OCI-LY1 (cell line): ENCODE results near the gene RER1.

Source experiments
- H2AFZ ChIP-seq: fragments of 200-600 bp; sonication (generic), shearing (Covaris generic); 2 replicates; pipeline ENCODE4 v1.6.0; 2014; ENCODE audit warnings: antibody characterized with exemption, mild to moderate bottlenecking, low read length
- H3F3A ChIP-seq: fragments of 200-600 bp; sonication (generic), shearing (Covaris generic); 2 replicates; pipeline ENCODE4 v1.6.0; 2014; ENCODE audit warnings: mild to moderate bottlenecking, antibody characterized with exemption, low read length, moderate library complexity; ENCODE audit not compliant: insufficient read depth
- H3K27ac ChIP-seq: fragments of 200-600 bp; sonication (generic); 2 replicates; pipeline ENCODE4 v1.5.1; 2014; ENCODE audit warnings: low read length, mixed run types, mild to moderate bottlenecking, low read depth; ENCODE audit not compliant: poor library complexity, severe bottlenecking
- H3K27me3 ChIP-seq: fragments of 200-600 bp; sonication (generic); 2 replicates; pipeline ENCODE4 v1.6.0; 2014; ENCODE audit warnings: antibody characterized with exemption, mild to moderate bottlenecking, low read length, moderate library complexity; ENCODE audit not compliant: insufficient read depth
- H3K36me3 ChIP-seq: fragments of 200-600 bp; sonication (generic); 2 replicates; pipeline ENCODE4 v1.6.1; 2014; ENCODE audit warnings: mild to moderate bottlenecking, antibody characterized with exemption, low read length, moderate library complexity, mixed read lengths; ENCODE audit not compliant: insufficient read depth
- H3K4me1 ChIP-seq: fragments of 200-600 bp; sonication (generic); 2 replicates; pipeline ENCODE4 v1.5.1; 2014; ENCODE audit warnings: mild to moderate bottlenecking, low read length, moderate library complexity; ENCODE audit not compliant: insufficient read depth, severe bottlenecking
- H3K4me2 ChIP-seq: fragments of 200-600 bp; sonication (generic), shearing (Covaris generic); 2 replicates; pipeline ENCODE4 v1.6.1; 2014; ENCODE audit warnings: low read length
- H3K4me3 ChIP-seq: fragments of 200-600 bp; sonication (generic); 2 replicates; pipeline ENCODE4 v1.5.1; 2014; ENCODE audit warnings: low read length, low read depth, mild to moderate bottlenecking, mixed read lengths; ENCODE audit not compliant: poor library complexity, severe bottlenecking
- H3K79me2 ChIP-seq: fragments of 200-600 bp; shearing (Covaris generic); 2 replicates; pipeline ENCODE4 v1.6.1; 2016; ENCODE audit warnings: mixed run types, low read length, mixed read lengths; ENCODE audit not compliant: insufficient read depth
- H3K9ac ChIP-seq: fragments of 200-600 bp; sonication (generic), shearing (Covaris generic); 2 replicates; pipeline ENCODE4 v1.6.1; 2014; ENCODE audit warnings: mild to moderate bottlenecking, low read length, mixed read lengths
- H3K9me2 ChIP-seq: fragments of 200-600 bp; sonication (generic), shearing (Covaris generic); 2 replicates; pipeline ENCODE4 v1.6.1; 2014; ENCODE audit warnings: low read depth, mild to moderate bottlenecking, low read length, mixed read lengths
- H3K9me3 ChIP-seq: fragments of 200-600 bp; shearing (Covaris generic); 2 replicates; pipeline ENCODE4 v1.6.1; 2014; ENCODE audit warnings: low read length, mixed read lengths
- H4K20me1 ChIP-seq: fragments of 200-600 bp; sonication (generic), shearing (Covaris generic); 2 replicates; pipeline ENCODE4 v1.6.0; 2016; ENCODE audit warnings: mild to moderate bottlenecking, low read length; ENCODE audit not compliant: insufficient read depth
- CTCF ChIP-seq: fragments of 200-600 bp; sonication (generic), shearing (Covaris generic); IDR thresholded peaks from 2 replicates; pipeline ENCODE4 v1.5.1; 2017; ENCODE audit warnings: mild to moderate bottlenecking, antibody characterized with exemption, low read length, moderate library complexity, mixed read lengths
- EZH2 ChIP-seq: fragments of 200-600 bp; sonication (generic), shearing (Covaris generic); IDR thresholded peaks from 2 replicates; pipeline ENCODE4 v1.8.0; 2017; ENCODE audit warnings: borderline replicate concordance, mixed run types, mild to moderate bottlenecking, antibody characterized with exemption, low read length, moderate library complexity, mixed read lengths

The RER1 gene

GRCh38 chr1:2355373-2356261 lies 36.0 kb upstream of the RER1 start:
- Histone ChIP-seq H3K9me3 (no peaks in the 10 kb centered on the region), H3K79me2 (no peaks in the 10 kb centered on the region), H3K27me3 (peaks cover 3% of the 10 kb centered on the region; the same call in 1 of the 2 replicates), H3K9me2 (no peaks in the 10 kb centered on the region), H3K4me3 (no peak overlapping the region), H3F3A (no peaks in the 10 kb centered on the region), H3K27ac (no peak overlapping the region), H3K4me1 (no peaks in the 10 kb centered on the region), H3K36me3 (no peaks in the 10 kb centered on the region), H3K9ac (no peak overlapping the region), H4K20me1 (no peaks in the 10 kb centered on the region), H3K4me2 (no peak overlapping the region), H2AFZ (no peak overlapping the region)
- TF ChIP-seq EZH2 (no peak), CTCF (no peak)

GRCh38 chr1:2356401-2356800 lies 35.2 kb upstream of the RER1 start:
- Histone ChIP-seq H3K9ac (no peak overlapping the region), H3K9me3 (no peaks in the 10 kb centered on the region), H3K79me2 (no peaks in the 10 kb centered on the region), H3K4me3 (no peak overlapping the region), H3K27me3 (peaks cover 3% of the 10 kb centered on the region; the same call in 1 of the 2 replicates), H3K4me1 (no peaks in the 10 kb centered on the region), H3K9me2 (no peaks in the 10 kb centered on the region), H3F3A (no peaks in the 10 kb centered on the region), H3K4me2 (no peak overlapping the region), H4K20me1 (no peaks in the 10 kb centered on the region), H3K36me3 (no peaks in the 10 kb centered on the region), H2AFZ (no peak overlapping the region), H3K27ac (no peak overlapping the region)
- no peak for TF ChIP-seq CTCF
- no peak for TF ChIP-seq EZH2

GRCh38 chr1:2356911-2357845 lies 34.5 kb upstream of the RER1 start:
- Histone ChIP-seq H3K79me2 (no peaks in the 10 kb centered on the region), H3K9me3 (no peaks in the 10 kb centered on the region), H2AFZ (no peak overlapping the region), H4K20me1 (no peaks in the 10 kb centered on the region), H3K9me2 (no peaks in the 10 kb centered on the region), H3K9ac (no peak overlapping the region), H3K27me3 (peaks cover 3% of the 10 kb centered on the region), H3F3A (no peaks in the 10 kb centered on the region), H3K36me3 (no peaks in the 10 kb centered on the region), H3K4me1 (no peaks in the 10 kb centered on the region), H3K4me3 (no peak overlapping the region), H3K4me2 (no peak overlapping the region), H3K27ac (no peak overlapping the region)
- no peak for TF ChIP-seq CTCF
- no peak for TF ChIP-seq EZH2
